Kidney (tissue), 14 donors: ENCODE data around the gene NFKB2. TPM values are rescaled to one million over a fixed set of nuclear protein-coding genes. Genes with fewer than 3 reads are reported as not detected.

Experiments used
- DNase-seq, 5 donors: peaks; one replicate each; pipeline ENCODE4 v3.0.0-alpha.2; 2013 to 2020
- FAIRE-seq: peaks from 2 replicates; lab custom pipeline; 2012; peaks lifted over from hg19 to GRCh38; lab: Jason Lieb, UNC
- H3K27ac ChIP-seq, 2 donors: one replicate each; pipeline ENCODE4 v1.7.0; 2013; ENCODE audit warnings: low read depth in 2 of 2, low read length in 2 of 2, inconsistent platforms in 1 of 2
- H3K27me3 ChIP-seq: one replicate; pipeline ENCODE4 v1.7.1; 2013; ENCODE audit warnings: low read length, inconsistent platforms; ENCODE audit not compliant: control insufficient read depth, insufficient read depth
- H3K36me3 ChIP-seq, 3 donors: one replicate each; pipeline versions ENCODE4 v1.7.0 to v1.7.1; 2013; ENCODE audit warnings: low read length in 3 of 3, control low read depth in 1 of 3, inconsistent platforms in 1 of 3; ENCODE audit not compliant: insufficient read depth in 3 of 3, control insufficient read depth in 2 of 3
- H3K4me1 ChIP-seq, 3 donors: one replicate each; pipeline versions ENCODE4 v1.7.0 to v1.7.1; 2013; ENCODE audit warnings: low read length in 3 of 3, inconsistent platforms in 1 of 3, low read depth in 1 of 3; ENCODE audit not compliant: control insufficient read depth in 2 of 3, insufficient read depth in 2 of 3
- H3K4me3 ChIP-seq, 3 donors: one replicate each; pipeline versions ENCODE4 v1.7.0 to v1.8.1; 2013; ENCODE audit warnings: low read length in 3 of 3, control low read depth in 1 of 3, inconsistent platforms in 1 of 3
- H3K9ac ChIP-seq, 3 donors: one replicate each; pipeline versions ENCODE4 v1.7.0 to v1.7.1; 2013; ENCODE audit warnings: low read length in 3 of 3, control low read depth in 1 of 3, inconsistent platforms in 1 of 3
- H3K9me3 ChIP-seq, 3 donors: one replicate each; pipeline versions ENCODE4 v1.7.0 to v1.7.1; 2013; ENCODE audit warnings: low read length in 3 of 3, control low read depth in 1 of 3, inconsistent platforms in 1 of 3; ENCODE audit not compliant: control insufficient read depth in 2 of 3, insufficient read depth in 1 of 3
- CTCF ChIP-seq: IDR thresholded peaks from 3 replicates; pipeline ENCODE4 v1.5.1; 2012; ENCODE audit warnings: mild to moderate bottlenecking, moderate library complexity, borderline replicate concordance; ENCODE audit not compliant: insufficient read depth; ENCODE audit errors: extremely low read depth
- intact Hi-C: fragments of 100-400 bp; cut with DNase I; formaldehyde crosslinking; loops from one replicate; pipeline ENCODE4 v1.11.1; 2022
- polyA plus RNA-seq: library from polyadenylated mRNA; stranded (reverse); fragments of 350-450 nt; fragmentation: Illumina TruSeq; extraction: RNeasy Lipid Tissue Mini Kit (QIAGEN cat#74804); gene quantifications from one replicate; pipeline ENCODE4 v1.2.3, GENCODE V29; 2014; ENCODE audit warnings: low read depth, low replicate concordance; ENCODE audit not compliant: insufficient read depth
- total RNA-seq: library from RNA; stranded (reverse); fragmentation: NEBNext Ultra II Directional; extraction: Animal tissue kit (Norgen Biotek cat#: 25700); gene quantifications from one replicate; pipeline ENCODE4 v1.2.1, GENCODE V29; 2021
- donor health status: control.
- donor health status: control.
- donor health status: control.
- donor health status: control.
- donor health status: control.
- donor health status: DM: yes; HTN: yes; CAD: no.
- donor health status: Normal renal cell carcinoma (clear cell type).

Gene NFKB2
- total and polyA plus RNA-seq, 2 donors from 2014 or later, result 14.0 to 62.7 TPM

DNA sequence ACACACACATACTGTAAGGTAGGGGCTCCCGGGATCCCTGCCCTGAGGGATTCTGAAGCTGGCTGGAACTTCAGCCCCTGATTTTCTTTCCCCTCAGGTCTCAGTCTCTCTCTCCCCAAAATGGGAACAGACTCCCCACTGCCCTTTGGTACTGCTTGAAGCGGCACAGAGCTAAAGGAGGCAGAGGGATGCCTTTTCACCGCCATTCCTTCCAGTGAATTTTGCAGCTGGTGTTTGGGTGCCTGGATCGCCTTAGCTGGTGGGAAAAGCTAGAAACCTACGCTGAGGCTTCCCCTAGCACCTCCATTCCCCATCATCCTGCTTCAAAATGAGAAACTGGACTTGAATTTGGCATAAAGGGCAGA lies 39.6 kb downstream of the NFKB2 start:
- no peaks in the 10 kb centered on the region for H3K9me3 ChIP-seq
- no peak for DNase-seq
- H3K27ac ChIP-seq, result no peak overlapping the region
- intact Hi-C loops, result no loop called here
- no peak for TF ChIP-seq CTCF
- H3K9ac ChIP-seq, result no peak overlapping the region
- no peak overlapping the region for H3K4me3 ChIP-seq
- no peaks in the 10 kb centered on the region for H3K36me3 ChIP-seq
- peaks cover 0 to 9% (median 6%) of the 10 kb centered on the region in 3 donors for H3K4me1 ChIP-seq
- H3K27me3 ChIP-seq, result no peaks in the 10 kb centered on the region
- FAIRE-seq, result no peak

GRCh38 chr10:102435529-102436233 lies 40.2 kb downstream of the NFKB2 start:
- peak in 4 of 5 donors; percentile 44 to 76 (median 62) for DNase-seq
- peak overlapping the region; percentile 29 to 35 (median 34) for H3K4me3 ChIP-seq

GRCh38 chr10:102436312-102436711 lies 40.8 kb downstream of the NFKB2 start:
- no peak for TF ChIP-seq CTCF
- Histone ChIP-seq H3K4me1 (peaks cover 0 to 9% (median 6%) of the 10 kb centered on the region in 3 donors), H3K9ac (no peak overlapping the region), H3K27ac (peak overlapping the region in 1 of 2 donors; percentile 37), H3K4me3 (peak overlapping the region in 1 of 3 donors; percentile 35), H3K9me3 (no peaks in the 10 kb centered on the region), H3K36me3 (no peaks in the 10 kb centered on the region), H3K27me3 (no peaks in the 10 kb centered on the region)
- DNase-seq (no peak), FAIRE-seq (no peak)
- intact Hi-C loops, result no loop called here

More at GRCh38 chr10:102435529-102436233, 40.2 kb downstream of the NFKB2 start:
- Histone ChIP-seq H3K36me3 (no peaks in the 10 kb centered on the region), H3K27ac (peak overlapping the region in 1 of 2 donors; percentile 37), H3K9ac (no peak overlapping the region), H3K27me3 (no peaks in the 10 kb centered on the region), H3K4me1 (peaks cover 0 to 9% (median 6%) of the 10 kb centered on the region in 3 donors), H3K9me3 (no peaks in the 10 kb centered on the region)
- TF ChIP-seq CTCF, result no peak
- intact Hi-C loops, result no loop called here
- no peak for FAIRE-seq
